ENCODE data around the gene CIPC. TPM values are rescaled to one million over a fixed set of nuclear protein-coding genes. Genes with fewer than 3 reads are reported as not detected.
A peak's percentile ranks its signal among the peaks of the same experiment; 100 is the strongest.

CIPC gene
- polyA plus RNA-seq, 2 donors: 9.3 to 12.0 TPM

GRCh38 chr14:77098529-77099353, 683 bp downstream of the CIPC start:
- 6 to 7% methylated on average over 22 to 23 of the region's 23 CpGs for WGBS, 2 donors
- peak overlapping the region; percentile 78 to 95 for H3K4me3 ChIP-seq (ENCODE audit: low read depth in 1 of 2, low read length in 2 of 2)
- H3K36me3 ChIP-seq (ENCODE audit: control insufficient read depth in 2 of 2, insufficient read depth in 2 of 2, low read length in 1 of 2): no peaks in the 10 kb centered on the region
- H3K4me1 ChIP-seq (ENCODE audit: control insufficient read depth in 2 of 2, insufficient read depth in 2 of 2, low read length in 1 of 2): peaks cover 4% of the 10 kb centered on the region in 2 donors
- H3K9me3 ChIP-seq (ENCODE audit: control insufficient read depth in 2 of 2, insufficient read depth in 1 of 2, low read depth in 1 of 2, low read length in 1 of 2): no peaks in the 10 kb centered on the region
- peak overlapping the region; percentile 95 to 97 for H3K27ac ChIP-seq (ENCODE audit: low read depth in 2 of 2, low read length in 1 of 2)
- no peaks in the 10 kb centered on the region for H3K27me3 ChIP-seq (ENCODE audit: control insufficient read depth in 1 of 2, insufficient read depth in 2 of 2, low read length in 2 of 2)

GRCh38 chr14:77099425-77100167, 1.5 kb downstream of the CIPC start:
- Histone ChIP-seq H3K4me3 (ENCODE audit: low read depth in 1 of 2, low read length in 2 of 2) (peak overlapping the region in 1 of 2 donors; percentile 78), H3K9me3 (ENCODE audit: control insufficient read depth in 2 of 2, insufficient read depth in 1 of 2, low read depth in 1 of 2, low read length in 1 of 2) (no peaks in the 10 kb centered on the region), H3K4me1 (ENCODE audit: control insufficient read depth in 2 of 2, insufficient read depth in 2 of 2, low read length in 1 of 2) (peaks cover 4 to 12% of the 10 kb centered on the region in 2 donors), H3K27me3 (ENCODE audit: control insufficient read depth in 1 of 2, insufficient read depth in 2 of 2, low read length in 2 of 2) (no peaks in the 10 kb centered on the region), H3K36me3 (ENCODE audit: control insufficient read depth in 2 of 2, insufficient read depth in 2 of 2, low read length in 1 of 2) (no peaks in the 10 kb centered on the region), H3K27ac (ENCODE audit: low read depth in 2 of 2, low read length in 1 of 2) (peak overlapping the region in 1 of 2 donors; percentile 95)
- 25 to 28% methylated on average over 7 of the region's 7 CpGs for WGBS, 2 donors

GRCh38 chr14:77100961-77101360, 2.9 kb downstream of the CIPC start:
- Histone ChIP-seq H3K9me3 (ENCODE audit: control insufficient read depth in 2 of 2, insufficient read depth in 1 of 2, low read depth in 1 of 2, low read length in 1 of 2) (no peaks in the 10 kb centered on the region), H3K4me1 (ENCODE audit: control insufficient read depth in 2 of 2, insufficient read depth in 2 of 2, low read length in 1 of 2) (peaks cover 4 to 12% of the 10 kb centered on the region in 2 donors), H3K27ac (ENCODE audit: low read depth in 2 of 2, low read length in 1 of 2) (peak overlapping the region in 1 of 2 donors; percentile 21), H3K4me3 (ENCODE audit: low read depth in 1 of 2, low read length in 2 of 2) (no peak overlapping the region), H3K27me3 (ENCODE audit: control insufficient read depth in 1 of 2, insufficient read depth in 2 of 2, low read length in 2 of 2) (no peaks in the 10 kb centered on the region), H3K36me3 (ENCODE audit: control insufficient read depth in 2 of 2, insufficient read depth in 2 of 2, low read length in 1 of 2) (no peaks in the 10 kb centered on the region)
- 55 to 61% methylated on average over 3 of the region's 3 CpGs for WGBS, 2 donors

- 62 to 73% methylated on average over 4 of the region's 4 CpGs for WGBS, 2 donors
- peaks cover 4 to 12% of the 10 kb centered on the region in 2 donors for H3K4me1 ChIP-seq (ENCODE audit: control insufficient read depth in 2 of 2, insufficient read depth in 2 of 2, low read length in 1 of 2)
- peak overlapping the region in 1 of 2 donors; percentile 5 for H3K27ac ChIP-seq (ENCODE audit: low read depth in 2 of 2, low read length in 1 of 2)
Observed at GRCh38 chr14:77102154-77102553, 4.1 kb downstream of the CIPC start.

GRCh38 chr14:77103475-77103874, 5.4 kb downstream of the CIPC start:
- Histone ChIP-seq H3K27me3 (ENCODE audit: control insufficient read depth in 1 of 2, insufficient read depth in 2 of 2, low read length in 2 of 2) (no peaks in the 10 kb centered on the region), H3K4me3 (ENCODE audit: low read depth in 1 of 2, low read length in 2 of 2) (no peak overlapping the region), H3K27ac (ENCODE audit: low read depth in 2 of 2, low read length in 1 of 2) (no peak overlapping the region), H3K36me3 (ENCODE audit: control insufficient read depth in 2 of 2, insufficient read depth in 2 of 2, low read length in 1 of 2) (peaks cover 0 to 3% of the 10 kb centered on the region in 2 donors), H3K9me3 (ENCODE audit: control insufficient read depth in 2 of 2, insufficient read depth in 1 of 2, low read depth in 1 of 2, low read length in 1 of 2) (no peaks in the 10 kb centered on the region), H3K4me1 (ENCODE audit: control insufficient read depth in 2 of 2, insufficient read depth in 2 of 2, low read length in 1 of 2) (peaks cover 4 to 12% of the 10 kb centered on the region in 2 donors)

More at GRCh38 chr14:77102154-77102553, 4.1 kb downstream of the CIPC start:
- Histone ChIP-seq H3K9me3 (ENCODE audit: control insufficient read depth in 2 of 2, insufficient read depth in 1 of 2, low read depth in 1 of 2, low read length in 1 of 2) (no peaks in the 10 kb centered on the region), H3K27me3 (ENCODE audit: control insufficient read depth in 1 of 2, insufficient read depth in 2 of 2, low read length in 2 of 2) (no peaks in the 10 kb centered on the region), H3K4me3 (ENCODE audit: low read depth in 1 of 2, low read length in 2 of 2) (no peak overlapping the region), H3K36me3 (ENCODE audit: control insufficient read depth in 2 of 2, insufficient read depth in 2 of 2, low read length in 1 of 2) (no peaks in the 10 kb centered on the region)

- H3K27me3 ChIP-seq (ENCODE audit: control insufficient read depth in 1 of 2, insufficient read depth in 2 of 2, low read length in 2 of 2): no peaks in the 10 kb centered on the region
- peaks cover 0 to 5% of the 10 kb centered on the region in 2 donors for H3K36me3 ChIP-seq (ENCODE audit: control insufficient read depth in 2 of 2, insufficient read depth in 2 of 2, low read length in 1 of 2)
- peak overlapping the region in 1 of 2 donors; percentile 0 for H3K27ac ChIP-seq (ENCODE audit: low read depth in 2 of 2, low read length in 1 of 2)
- WGBS, 2 donors: 64 to 77% methylated on average over 6 of the region's 6 CpGs
- no peaks in the 10 kb centered on the region for H3K9me3 ChIP-seq (ENCODE audit: control insufficient read depth in 2 of 2, insufficient read depth in 1 of 2, low read depth in 1 of 2, low read length in 1 of 2)
- peaks cover 4 to 12% of the 10 kb centered on the region in 2 donors for H3K4me1 ChIP-seq (ENCODE audit: control insufficient read depth in 2 of 2, insufficient read depth in 2 of 2, low read length in 1 of 2)
- H3K4me3 ChIP-seq (ENCODE audit: low read depth in 1 of 2, low read length in 2 of 2): no peak overlapping the region
Observed at GRCh38 chr14:77103951-77104350, 5.9 kb downstream of the CIPC start.

- peaks cover 4 to 12% of the 10 kb centered on the region in 2 donors for H3K4me1 ChIP-seq (ENCODE audit: control insufficient read depth in 2 of 2, insufficient read depth in 2 of 2, low read length in 1 of 2)
- H3K36me3 ChIP-seq (ENCODE audit: control insufficient read depth in 2 of 2, insufficient read depth in 2 of 2, low read length in 1 of 2): peaks cover 0 to 5% of the 10 kb centered on the region in 2 donors
- H3K9me3 ChIP-seq (ENCODE audit: control insufficient read depth in 2 of 2, insufficient read depth in 1 of 2, low read depth in 1 of 2, low read length in 1 of 2): no peaks in the 10 kb centered on the region
- H3K4me3 ChIP-seq (ENCODE audit: low read depth in 1 of 2, low read length in 2 of 2): no peak overlapping the region
- no peak overlapping the region for H3K27ac ChIP-seq (ENCODE audit: low read depth in 2 of 2, low read length in 1 of 2)
- 84 to 88% methylated on average over 3 of the region's 3 CpGs for WGBS, 2 donors
- no peaks in the 10 kb centered on the region for H3K27me3 ChIP-seq (ENCODE audit: control insufficient read depth in 1 of 2, insufficient read depth in 2 of 2, low read length in 2 of 2)
Observed at GRCh38 chr14:77104393-77104792, 6.3 kb downstream of the CIPC start.

- Histone ChIP-seq H3K27me3 (ENCODE audit: control insufficient read depth in 1 of 2, insufficient read depth in 2 of 2, low read length in 2 of 2) (no peaks in the 10 kb centered on the region), H3K9me3 (ENCODE audit: control insufficient read depth in 2 of 2, insufficient read depth in 1 of 2, low read depth in 1 of 2, low read length in 1 of 2) (no peaks in the 10 kb centered on the region), H3K4me3 (ENCODE audit: low read depth in 1 of 2, low read length in 2 of 2) (no peak overlapping the region), H3K4me1 (ENCODE audit: control insufficient read depth in 2 of 2, insufficient read depth in 2 of 2, low read length in 1 of 2) (peaks cover 4 to 12% of the 10 kb centered on the region in 2 donors), H3K36me3 (ENCODE audit: control insufficient read depth in 2 of 2, insufficient read depth in 2 of 2, low read length in 1 of 2) (peaks cover 0 to 5% of the 10 kb centered on the region in 2 donors), H3K27ac (ENCODE audit: low read depth in 2 of 2, low read length in 1 of 2) (peak overlapping the region; percentile 14 to 51)
- WGBS, 2 donors: 66 to 67% methylated on average over 6 of the region's 6 CpGs
Observed at GRCh38 chr14:77105145-77105939, 7.3 kb downstream of the CIPC start.

GRCh38 chr14:77106666-77107065, 8.6 kb downstream of the CIPC start:
- Histone ChIP-seq H3K36me3 (ENCODE audit: control insufficient read depth in 2 of 2, insufficient read depth in 2 of 2, low read length in 1 of 2) (peaks cover 0 to 5% of the 10 kb centered on the region in 2 donors), H3K4me1 (ENCODE audit: control insufficient read depth in 2 of 2, insufficient read depth in 2 of 2, low read length in 1 of 2) (peaks cover 4 to 10% of the 10 kb centered on the region in 2 donors), H3K27me3 (ENCODE audit: control insufficient read depth in 1 of 2, insufficient read depth in 2 of 2, low read length in 2 of 2) (no peaks in the 10 kb centered on the region), H3K27ac (ENCODE audit: low read depth in 2 of 2, low read length in 1 of 2) (peak overlapping the region in 1 of 2 donors; percentile 33), H3K4me3 (ENCODE audit: low read depth in 1 of 2, low read length in 2 of 2) (no peak overlapping the region), H3K9me3 (ENCODE audit: control insufficient read depth in 2 of 2, insufficient read depth in 1 of 2, low read depth in 1 of 2, low read length in 1 of 2) (no peaks in the 10 kb centered on the region)
- WGBS, 2 donors: 38 to 50% methylated on average over 3 of the region's 3 CpGs

All from esophagus (tissue), 2 donors.